HCT116 (cell line): ENCODE data around the gene TTC16. TPM values are rescaled to one million over a fixed set of nuclear protein-coding genes. Genes with fewer than 3 reads are reported as not detected.

Source experiments
- ATAC-seq: fragments of 200-7000 bp; cut with Tn5 transposase; 2 replicates; pipeline ENCODE4 v1.9.1; 2020; ENCODE audit warnings: mild to moderate bottlenecking, moderate library complexity
- BruUV-seq: library from RNA; stranded (reverse); fragments of 400-500 nt; replicated peaks from 2 replicates; lab custom pipeline; 2021; lab: Mats Ljungman, UMichigan
- CTCF ChIA-PET: fragments of 300-600 bp; sonication (Branson Sonifier 250); formaldehyde crosslinking; loops from one replicate; lab custom pipeline; 2021; ENCODE audit warnings: antibody characterized with exemption; lab: Charles Lee
- POLR2A ChIA-PET: fragments of 300-600, 350-600 bp; sonication (Branson Sonifier 250); formaldehyde crosslinking; loops from one replicate; lab custom pipeline; 2021; ENCODE audit warnings: antibody characterized with exemption; lab: Charles Lee
- RAD21 ChIA-PET, 2 experiments: fragments of 300-600 bp; sonication (Branson Sonifier 250); formaldehyde crosslinking; loops; one replicate each; lab custom pipeline; 2023; ENCODE audit warnings: low total read pairs in 2 of 2; ENCODE audit not compliant: uncharacterized antibody in 2 of 2, unreplicated experiment in 2 of 2, low non-redundant PET in 1 of 2; lab: Charles Lee
- DNase-seq: peaks from one replicate; pipeline ENCODE4 v3.0.0-alpha.2; 2010; ENCODE audit warnings: low read depth, low spot score
- H2AFZ ChIP-seq: fragments of 200-600 bp; shearing (Covaris generic), sonication (generic); 2 replicates; pipeline ENCODE4 v1.6.1; 2017; ENCODE audit warnings: low read depth, mixed run types, mixed read lengths, antibody characterized with exemption, low read length; ENCODE audit not compliant: poor library complexity, severe bottlenecking
- H3K27ac ChIP-seq: 2 replicates; pipeline ENCODE4 v1.5.1; 2012; ENCODE audit warnings: low read depth, low read length
- H3K27me3 ChIP-seq: fragments of 200-600 bp; sonication (generic); 2 replicates; pipeline ENCODE4 v1.6.1; 2016; ENCODE audit warnings: mixed run types, low read length, mixed read lengths; ENCODE audit not compliant: insufficient read depth
- H3K36me3 ChIP-seq, 2 experiments: fragments of 200-500 bp in 1 of 2; fragments of 200-600 bp in 1 of 2; sonication (Bioruptor generic) in 1 of 2; sonication (generic) in 1 of 2; 2 replicates each; pipeline versions ENCODE4 v1.5.1 to v1.6.1; 2014 to 2016; ENCODE audit warnings: low read length in 2 of 2, inconsistent platforms in 1 of 2, mixed read lengths in 1 of 2, mixed run types in 1 of 2; ENCODE audit not compliant: insufficient read depth in 2 of 2, control insufficient read depth in 1 of 2
- H3K4me1 ChIP-seq, 2 experiments: fragments of 200-600 bp in 1 of 2; sonication (generic) in 1 of 2; 2 replicates each; pipeline versions ENCODE4 v1.5.1 to v1.6.1; 2012 to 2017; ENCODE audit warnings: low read length in 2 of 2, inconsistent platforms in 1 of 2, mild to moderate bottlenecking in 1 of 2, mixed read lengths in 1 of 2, mixed run types in 1 of 2, moderate library complexity in 1 of 2; ENCODE audit not compliant: insufficient read depth in 2 of 2, control insufficient read depth in 1 of 2
- H3K4me2 ChIP-seq: fragments of 200-600 bp; sonication (generic); 2 replicates; pipeline ENCODE4 v1.6.1; 2017; ENCODE audit warnings: mixed run types, low read length, mixed read lengths
- H3K4me3 ChIP-seq, 2 experiments: fragments of 200-600 bp in 1 of 2; sonication (generic) in 1 of 2; replicated peaks in 1 of 2; 2 replicates each; pipeline ENCODE4 v1.5.1; 2011 to 2016; ENCODE audit warnings: low read length in 2 of 2, control low read depth in 1 of 2, low read depth in 1 of 2, mild to moderate bottlenecking in 1 of 2, mixed read lengths in 1 of 2, mixed run types in 1 of 2
- H3K79me2 ChIP-seq: fragments of 200-600 bp; sonication (generic); 2 replicates; pipeline ENCODE4 v1.6.1; 2017; ENCODE audit warnings: mild to moderate bottlenecking, mixed run types, low read length, moderate library complexity, mixed read lengths; ENCODE audit not compliant: insufficient read depth
- H3K9ac ChIP-seq: fragments of 200-600 bp; sonication (generic); 2 replicates; pipeline ENCODE4 v1.6.1; 2016; ENCODE audit warnings: low read length, mixed read lengths
- H3K9me2 ChIP-seq: fragments of 200-600 bp; sonication (generic), shearing (Covaris generic); 2 replicates; pipeline ENCODE4 v1.6.1; 2017; ENCODE audit warnings: mixed run types, mild to moderate bottlenecking, moderate library complexity; ENCODE audit not compliant: insufficient read depth
- H3K9me3 ChIP-seq, 2 experiments: fragments of 200-500 bp in 1 of 2; fragments of 200-600 bp in 1 of 2; sonication (Bioruptor generic) in 1 of 2; sonication (generic) in 1 of 2; 2 replicates each; pipeline ENCODE4 v1.6.1; 2014 to 2017; ENCODE audit warnings: low read length in 2 of 2, mixed read lengths in 2 of 2, inconsistent platforms in 1 of 2, low read depth in 1 of 2, mild to moderate bottlenecking in 1 of 2, mixed run types in 1 of 2, moderate library complexity in 1 of 2; ENCODE audit not compliant: control insufficient read depth in 1 of 2, insufficient read depth in 1 of 2
- H4K20me1 ChIP-seq: fragments of 200-600 bp; sonication (generic), shearing (Covaris generic); 2 replicates; pipeline ENCODE4 v1.6.1; 2017; ENCODE audit warnings: mixed run types, mild to moderate bottlenecking, moderate library complexity; ENCODE audit not compliant: insufficient read depth
- CEBPB ChIP-seq: IDR thresholded peaks from 2 replicates; pipeline ENCODE4 v1.6.1; 2012; ENCODE audit warnings: low read depth
- ELF1 ChIP-seq: IDR thresholded peaks from 2 replicates; pipeline ENCODE4 v1.6.1; 2012; ENCODE audit warnings: low read depth, borderline replicate concordance
- EZH2 ChIP-seq: fragments of 200-600 bp; sonication (generic); IDR thresholded peaks from 2 replicates; pipeline ENCODE4 v1.6.1; 2017; ENCODE audit warnings: antibody characterized with exemption, mixed run types
- EZH2phosphoT487 ChIP-seq: fragments of 200-600 bp; IDR thresholded peaks from 2 replicates; pipeline ENCODE4 v1.6.1; 2018; ENCODE audit warnings: antibody characterized with exemption, borderline replicate concordance
- FOSL1 ChIP-seq: IDR thresholded peaks from 2 replicates; pipeline ENCODE4 v1.6.1; 2012; ENCODE audit warnings: low read depth
- REST ChIP-seq: IDR thresholded peaks from 2 replicates; pipeline ENCODE4 v1.6.1; 2012; ENCODE audit warnings: low read depth
- SP1 ChIP-seq: IDR thresholded peaks from 2 replicates; pipeline ENCODE4 v1.6.1; 2012; ENCODE audit warnings: low read depth
- SRF ChIP-seq: IDR thresholded peaks from 2 replicates; pipeline ENCODE4 v1.6.1; 2012; ENCODE audit warnings: low read depth
- YY1 ChIP-seq: IDR thresholded peaks from 2 replicates; pipeline ENCODE4 v1.6.1; 2011; ENCODE audit warnings: low read length, low read depth, moderate library complexity, mild to moderate bottlenecking; ENCODE audit not compliant: insufficient replicate concordance; ENCODE audit errors: extremely low read depth
- intact Hi-C: fragments of 100-400 bp; cut with micrococcal nuclease; formaldehyde crosslinking; loops from 2 replicates; pipeline ENCODE4 v1.10.0; 2022
- total RNA-seq: library from RNA; stranded (reverse); gene quantifications from one replicate; pipeline ENCODE4 v1.2.1, GENCODE V29; 2021; ENCODE audit not compliant: unreplicated experiment

Gene TTC16
- total RNA-seq, 1 experiment from 2014 or later, result not detected

- Histone ChIP-seq H3K4me1 (peaks cover 0 to 9% of the 10 kb centered on the region in 2 experiments; a peak in 1 of 4 replicates), H3K9ac (no peak overlapping the region), H4K20me1 (no peaks in the 10 kb centered on the region), H3K9me3 (no peaks in the 10 kb centered on the region), H3K79me2 (no peaks in the 10 kb centered on the region), H3K27me3 (no peaks in the 10 kb centered on the region), H3K4me2 (peak overlapping the region; percentile 11; the same call in 1 of the 2 replicates), H3K9me2 (no peaks in the 10 kb centered on the region), H3K27ac (no peak overlapping the region), H3K4me3 (no peak overlapping the region), H2AFZ (no peak overlapping the region), H3K36me3 (peaks cover 0 to 3% of the 10 kb centered on the region in 2 experiments; a peak in 1 of 4 replicates)
- intact Hi-C loops, result no loop called here
- TF ChIP-seq SRF, result no peak
- no peak for TF ChIP-seq SP1
- no peak for TF ChIP-seq EZH2phosphoT487
- no peak for TF ChIP-seq ELF1
- no peak for TF ChIP-seq EZH2
- TF ChIP-seq YY1, result no peak
- no peak for TF ChIP-seq FOSL1
- no peak for TF ChIP-seq REST
- TF ChIP-seq CEBPB, result no peak
- CTCF ChIA-PET, result no interaction called here
- ATAC-seq, result peak; percentile 70
- POLR2A ChIA-PET, result no interaction called here
- no peak for DNase-seq
- no TSS peak for BruUV-seq
- RAD21 ChIA-PET, result no interaction called here
These were observed 31.3 kb upstream of the TTC16 start for GRCh38 chr9:127684576-127684975.
